ENCODE results near the gene EHF. TPM values are rescaled to one million over a fixed set of nuclear protein-coding genes. Genes with fewer than 3 reads are reported as not detected.

The EHF gene
- total RNA-seq, 1 experiment from 2014 or later = 1.1 TPM

GRCh38 chr11:34650528-34650927, 29.6 kb downstream of the EHF start:
- ChIA-PET POLR2A (interaction anchor here (0.6 to 12.5 kb wide), 6 partner anchors 11 to 1422 kb away, joined by 3 to 273 read pairs (median 8); no protein-coding TSS in a partner anchor), CTCF (interaction anchor here (0.6 to 2.9 kb wide), 6 partner anchors 40 to 239 kb away, joined by 3 to 15 read pairs (median 4); no protein-coding TSS in a partner anchor)
- Mint-ChIP-seq H3K27me3 (ENCODE audit: insufficient read depth, unreplicated experiment) (no peaks in the 10 kb centered on the region), H3K36me3 (ENCODE audit: insufficient read depth, unreplicated experiment) (peaks cover 12% of the 10 kb centered on the region), H3K4me3 (ENCODE audit: unreplicated experiment) (no peak overlapping the region), H3K9me3 (ENCODE audit: unreplicated experiment) (no peaks in the 10 kb centered on the region), H3K4me1 (ENCODE audit: insufficient read depth, unreplicated experiment) (peaks cover 48% of the 10 kb centered on the region), H3K27ac (ENCODE audit: low read depth, unreplicated experiment) (peak overlapping the region; percentile 96)
- BruUV-seq (replicated peaks) = no TSS peak
- no peak for TF ChIP-seq CTCF (IDR thresholded peaks at IDR 0.05; ENCODE audit: unreplicated experiment)
- intact Hi-C loops (cut with micrococcal nuclease) = no loop called here
- DNase-seq (ENCODE audit: unreplicated experiment) = peak; percentile 91

GRCh38 chr11:34651551-34651950, 30.7 kb downstream of the EHF start:
- Mint-ChIP-seq H3K27ac (ENCODE audit: low read depth, unreplicated experiment) (peak overlapping the region; percentile 96), H3K27me3 (ENCODE audit: insufficient read depth, unreplicated experiment) (no peaks in the 10 kb centered on the region), H3K4me3 (ENCODE audit: unreplicated experiment) (no peak overlapping the region), H3K4me1 (ENCODE audit: insufficient read depth, unreplicated experiment) (peaks cover 50% of the 10 kb centered on the region), H3K9me3 (ENCODE audit: unreplicated experiment) (no peaks in the 10 kb centered on the region), H3K36me3 (ENCODE audit: insufficient read depth, unreplicated experiment) (peaks cover 13% of the 10 kb centered on the region)
- intact Hi-C loops (cut with micrococcal nuclease) = no loop called here
- no peak for TF ChIP-seq CTCF (IDR thresholded peaks at IDR 0.05; ENCODE audit: unreplicated experiment)
- ChIA-PET CTCF (interaction anchor here (1.2 to 5.2 kb wide), 4 partner anchors 8 to 246 kb away, joined by 3 to 51 read pairs (median 12); no protein-coding TSS in a partner anchor), POLR2A (interaction anchor here (0.9 to 12.5 kb wide), 5 partner anchors 12 to 104 kb away, joined by 3 to 273 read pairs (median 54); partner anchors contain the start of gene EHF)
- no peak for DNase-seq (ENCODE audit: unreplicated experiment)
- BruUV-seq (replicated peaks) = no TSS peak

- H3K27me3 Mint-ChIP-seq (ENCODE audit: insufficient read depth, unreplicated experiment) = no peaks in the 10 kb centered on the region
- intact Hi-C loops (cut with micrococcal nuclease) = no loop called here
- DNase-seq (ENCODE audit: unreplicated experiment) = peak; percentile 52
- H3K4me3 Mint-ChIP-seq (ENCODE audit: unreplicated experiment) = peak overlapping the region; percentile 31
- peak overlapping the region; percentile 96 for H3K27ac Mint-ChIP-seq (ENCODE audit: low read depth, unreplicated experiment)
- peaks cover 51% of the 10 kb centered on the region for H3K4me1 Mint-ChIP-seq (ENCODE audit: insufficient read depth, unreplicated experiment)
- CTCF ChIA-PET = interaction anchor here (0.6 to 5.2 kb wide), 7 partner anchors 9 to 851 kb away, joined by 3 to 51 read pairs (median 4); no protein-coding TSS in a partner anchor
- BruUV-seq (replicated peaks) = no TSS peak
- H3K9me3 Mint-ChIP-seq (ENCODE audit: unreplicated experiment) = no peaks in the 10 kb centered on the region
- H3K36me3 Mint-ChIP-seq (ENCODE audit: insufficient read depth, unreplicated experiment) = peaks cover 15% of the 10 kb centered on the region
- POLR2A ChIA-PET = interaction anchor here (0.9 to 12.5 kb wide), 10 partner anchors 13 to 238 kb away, joined by 3 to 273 read pairs (median 38); partner anchors contain the start of gene EHF
- TF ChIP-seq CTCF (IDR thresholded peaks at IDR 0.05; ENCODE audit: unreplicated experiment) = no peak
These were observed 31.5 kb downstream of the EHF start for GRCh38 chr11:34652191-34652973.

- CTCF ChIA-PET = interaction anchor here (0.5 to 5.2 kb wide), 14 partner anchors 9 to 245 kb away, joined by 3 to 51 read pairs (median 4); no protein-coding TSS in a partner anchor
- no peak for TF ChIP-seq CTCF (IDR thresholded peaks at IDR 0.05; ENCODE audit: unreplicated experiment)
- Mint-ChIP-seq H3K27ac (ENCODE audit: low read depth, unreplicated experiment) (peak overlapping the region; percentile 96), H3K4me3 (ENCODE audit: unreplicated experiment) (peak overlapping the region; percentile 3), H3K9me3 (ENCODE audit: unreplicated experiment) (no peaks in the 10 kb centered on the region), H3K27me3 (ENCODE audit: insufficient read depth, unreplicated experiment) (no peaks in the 10 kb centered on the region), H3K4me1 (ENCODE audit: insufficient read depth, unreplicated experiment) (peaks cover 51% of the 10 kb centered on the region), H3K36me3 (ENCODE audit: insufficient read depth, unreplicated experiment) (peaks cover 20% of the 10 kb centered on the region)
- peak; percentile 28 for DNase-seq (ENCODE audit: unreplicated experiment)
- no TSS peak for BruUV-seq (replicated peaks)
- intact Hi-C loops (cut with micrococcal nuclease) = no loop called here
- POLR2A ChIA-PET = interaction anchor here (0.7 to 12.5 kb wide), 15 partner anchors 14 to 263 kb away, joined by 3 to 273 read pairs (median 11); partner anchors contain the start of genes APIP and PDHX
These were observed 32.1 kb downstream of the EHF start for GRCh38 chr11:34653031-34653430.
